GM12892 (cell line): ENCODE results near the gene SPATA32. TPM values are rescaled to one million over a fixed set of nuclear protein-coding genes. Genes with fewer than 3 reads are reported as not detected.
"Not testable (repeated sequence)": the region's sequence is repeated elsewhere in the genome, so short reads cannot be mapped to it uniquely, and the experiment has no call there.

ENCODE experiments used
- DNase-seq: peaks from one replicate; pipeline ENCODE4 v3.0.0; 2011; ENCODE audit not compliant: insufficient read length
- FAIRE-seq: peaks from 2 replicates; lab custom pipeline; 2011; peaks lifted over from hg19 to GRCh38; lab: Jason Lieb, UNC
- POLR2A ChIP-seq: IDR thresholded peaks from 2 replicates; pipeline ENCODE4 v1.6.1; 2011; ENCODE audit warnings: low read depth, low read length, control low read depth
- POLR2AphosphoS5 ChIP-seq: IDR thresholded peaks from 2 replicates; pipeline ENCODE4 v1.6.1; 2011; ENCODE audit warnings: low read depth, low read length, control low read depth
- TAF1 ChIP-seq: IDR thresholded peaks from 2 replicates; pipeline ENCODE4 v1.6.1; 2011; ENCODE audit warnings: low read depth, mild to moderate bottlenecking, control low read depth, low read length, borderline replicate concordance
- polyA plus RNA-seq: library from polyadenylated mRNA; unstranded; fragments of >200 nt; gene quantifications from one replicate; pipeline ENCODE4 v1.2.1, GENCODE V29; 2012; ENCODE audit warnings: missing spikeins, inconsistent platforms; ENCODE audit not compliant: missing spikeins

SPATA32 gene
- 0.74 TPM for polyA plus RNA-seq

DNA sequence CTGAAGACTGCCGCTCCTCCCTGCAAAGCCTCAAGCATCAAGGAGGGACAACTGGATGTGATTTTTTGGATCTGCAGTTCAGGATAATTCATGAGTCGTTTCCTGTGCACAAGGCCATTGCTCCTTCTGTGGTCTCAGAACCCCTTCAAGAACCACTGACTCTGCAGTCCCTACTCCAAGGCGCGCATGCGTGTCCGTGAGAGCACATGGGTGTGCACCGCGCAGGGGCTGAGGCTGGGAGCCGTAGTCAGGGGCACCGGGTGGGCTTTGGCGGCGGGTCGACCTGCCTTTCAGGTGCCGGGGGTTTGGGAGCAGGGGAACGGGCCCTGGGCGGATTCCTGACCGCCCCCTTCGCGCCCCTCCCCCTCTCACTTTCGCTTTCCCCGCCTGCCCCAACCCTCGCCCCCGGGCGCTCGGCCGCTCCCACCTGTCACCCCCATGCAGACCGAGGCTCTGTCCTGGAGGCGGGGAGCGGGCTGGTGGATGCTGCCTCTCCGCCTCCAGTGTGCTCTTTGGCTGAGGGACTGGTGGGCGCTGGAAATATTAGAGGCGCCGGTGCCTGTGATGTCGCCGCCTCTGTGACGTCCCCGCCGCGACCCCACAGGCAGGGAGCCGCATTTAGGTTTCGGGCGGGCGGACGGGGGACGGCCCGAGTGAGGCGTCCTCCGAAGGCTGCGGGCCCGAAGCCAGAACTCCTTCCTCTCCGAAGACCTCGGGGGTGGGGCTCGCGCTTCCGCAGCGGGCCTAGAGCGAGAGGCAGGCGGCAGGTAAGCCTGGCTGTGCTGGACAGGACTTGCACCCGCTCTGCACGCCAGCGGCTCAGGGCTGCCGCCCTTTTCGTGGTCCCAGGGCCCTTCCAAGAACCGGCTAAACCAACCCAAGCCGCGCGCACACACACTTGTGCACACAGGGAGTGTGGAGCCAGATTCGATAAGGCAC lies at the start of gene SPATA32:
SPATA32 (minus strand) TSS at position 518 of the 939 bp plus-strand sequence; CDS start at position 440, 78 bp downstream.
- peak; percentile 41 for TF ChIP-seq POLR2A
- TF ChIP-seq POLR2AphosphoS5 = no peak
- FAIRE-seq (peak; percentile 88), DNase-seq (peak; percentile 80)

- DNase-seq = no peak
- FAIRE-seq = no peak
- TF ChIP-seq POLR2A (0 out of 2 replicates have a peak, but pooled peaks have one; percentile 7), TAF1 (no peak), POLR2AphosphoS5 (no peak)
These were observed 49.5 kb upstream of the SPATA32 start for GRCh38 chr17:45311401-45311759.

DNA sequence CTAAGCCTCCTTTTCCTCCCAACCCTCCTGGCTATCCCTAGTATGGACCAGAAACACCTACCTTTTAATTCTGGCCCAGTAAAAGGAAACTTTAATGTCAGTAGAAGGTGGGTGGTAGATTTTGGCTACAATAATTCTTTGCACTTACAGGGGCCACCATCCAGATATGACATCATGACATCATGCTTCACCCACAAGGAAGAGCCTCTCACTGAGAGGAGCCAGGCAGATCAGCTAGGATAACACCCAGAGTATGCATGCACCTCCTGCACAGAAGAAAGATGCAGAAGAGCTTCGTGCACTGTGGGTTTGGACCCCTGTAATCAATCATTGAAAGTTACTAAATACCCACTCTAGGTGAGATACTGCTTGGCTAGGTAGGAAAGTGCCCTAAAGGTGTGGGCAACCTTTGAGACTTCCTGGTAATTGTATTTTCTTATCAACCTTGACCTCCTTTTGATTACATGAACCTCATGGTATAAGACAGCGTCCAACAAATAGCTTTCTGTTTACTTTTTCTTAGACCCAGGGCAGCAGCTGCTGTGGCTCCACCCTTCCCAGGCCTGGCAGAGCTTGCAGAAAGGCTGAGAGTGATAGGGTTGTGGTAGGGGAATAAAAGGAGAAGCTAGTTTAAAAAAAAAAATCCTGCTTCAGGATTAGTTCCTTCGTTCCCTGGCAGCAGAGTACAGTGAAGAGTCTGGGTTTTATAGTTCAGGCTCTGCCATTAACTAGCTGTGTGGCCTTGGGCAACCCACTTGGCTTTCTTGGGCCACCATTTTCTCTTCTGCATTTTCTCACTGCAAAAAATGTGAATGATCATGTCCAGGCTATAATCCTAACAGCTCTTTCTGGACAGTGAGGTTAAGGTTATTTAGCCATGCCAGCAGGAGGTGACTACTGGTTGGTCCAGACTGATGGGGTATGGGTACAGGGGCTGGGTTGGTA lies 48.8 kb upstream of the SPATA32 start:
- FAIRE-seq (no peak), DNase-seq (no peak)
- TF ChIP-seq POLR2A (0 out of 2 replicates have a peak, but pooled peaks have one; percentile 18), TAF1 (no peak), POLR2AphosphoS5 (peak; percentile 32; the same call in 1 of the 2 replicates)

GRCh38 chr17:45309400-45309799 lies 47.5 kb upstream of the SPATA32 start:
- DNase-seq (no peak), FAIRE-seq (no peak)
- TF ChIP-seq POLR2A (0 out of 2 replicates have a peak, but pooled peaks have one; percentile 40), POLR2AphosphoS5 (no peak), TAF1 (no peak)

- DNase-seq = no peak
- no peak for FAIRE-seq
- TF ChIP-seq TAF1 (no peak), POLR2AphosphoS5 (no peak), POLR2A (no peak)
These were observed 46.9 kb upstream of the SPATA32 start for GRCh38 chr17:45308840-45309239.

DNA sequence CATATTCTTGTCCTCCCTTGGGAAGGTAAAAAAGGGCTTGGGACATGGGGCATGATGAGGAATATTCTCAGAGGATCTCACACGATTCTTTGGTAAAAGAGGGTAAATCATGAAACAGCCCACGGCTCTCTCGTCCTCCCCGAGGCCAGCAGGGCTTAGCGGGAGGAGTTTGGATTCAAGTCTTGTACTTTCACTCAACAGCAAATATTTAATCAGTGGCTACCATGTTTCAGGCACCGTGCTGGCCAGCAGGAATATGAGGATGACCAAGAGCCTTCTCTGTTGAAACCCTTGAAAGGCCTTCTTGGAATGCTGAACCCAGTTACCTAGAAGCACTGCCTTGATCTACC lies 46.1 kb upstream of the SPATA32 start:
- FAIRE-seq (no peak), DNase-seq (no peak)
- no peak for TF ChIP-seq POLR2AphosphoS5
- no peak for TF ChIP-seq TAF1
- no peak for TF ChIP-seq POLR2A

DNA sequence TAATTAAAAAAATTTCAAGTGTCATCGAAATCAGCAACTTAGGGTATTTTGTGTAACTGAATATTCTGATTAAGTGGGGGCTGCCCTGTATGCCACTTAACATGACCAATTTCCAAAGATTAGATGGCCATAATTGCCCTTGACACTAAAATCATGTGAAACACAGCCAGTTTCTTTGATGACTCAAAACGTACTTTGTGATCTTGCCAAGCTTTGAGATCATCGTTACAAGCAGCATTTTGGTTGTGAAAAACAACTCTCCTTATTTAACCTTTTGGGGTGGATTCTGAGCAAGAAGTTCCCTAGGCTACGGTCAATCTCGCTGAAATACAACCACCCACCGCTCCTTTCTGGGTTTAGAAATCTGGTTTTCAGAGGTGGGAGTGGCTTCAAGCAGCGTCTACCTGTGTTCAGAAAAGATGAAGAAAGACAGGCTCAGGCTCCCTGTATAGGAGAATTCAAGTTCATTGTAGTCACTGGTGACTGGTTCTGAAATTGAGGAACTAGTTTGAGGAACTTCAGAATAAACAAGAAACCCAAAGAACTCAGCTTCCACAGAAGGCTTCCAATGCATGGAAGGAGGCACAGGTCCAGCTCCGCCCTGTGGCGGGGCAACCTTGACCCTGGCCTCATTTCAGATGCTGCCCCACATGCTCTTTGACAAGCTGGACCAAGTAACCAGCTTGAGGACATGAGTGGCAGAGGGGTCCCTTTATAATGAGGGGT lies 45.6 kb upstream of the SPATA32 start:
- FAIRE-seq (peak; percentile 83), DNase-seq (no peak)
- TF ChIP-seq TAF1 (no peak), POLR2AphosphoS5 (no peak), POLR2A (0 out of 2 replicates have a peak, but pooled peaks have one; percentile 21)

DNA sequence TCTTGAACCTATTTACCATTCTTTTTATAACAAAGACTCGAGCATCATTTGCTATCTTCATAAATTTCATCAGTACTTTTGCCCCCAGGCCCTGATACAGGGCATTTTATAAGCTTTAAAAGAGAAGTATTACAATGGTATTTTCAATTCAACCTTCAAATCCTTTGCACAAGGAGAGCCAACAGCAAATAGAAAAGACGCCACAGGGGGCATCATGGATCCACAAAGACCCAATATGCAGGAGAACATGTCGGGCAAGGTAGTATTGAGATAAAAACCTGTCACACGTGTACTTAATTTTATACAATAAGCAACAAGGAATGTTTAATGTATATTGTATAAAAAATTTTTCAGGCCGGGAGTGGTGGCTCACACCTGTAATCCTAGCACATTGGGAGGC lies 44.7 kb upstream of the SPATA32 start:
- TF ChIP-seq POLR2AphosphoS5 = no peak
- no peak for TF ChIP-seq POLR2A
- no peak for TF ChIP-seq TAF1
- DNase-seq (no peak), FAIRE-seq (no peak)

GRCh38 chr17:45306094-45306493 lies 44.2 kb upstream of the SPATA32 start:
- TF ChIP-seq POLR2AphosphoS5 = no peak
- TF ChIP-seq POLR2A = no peak
- no peak for TF ChIP-seq TAF1
- FAIRE-seq (no peak), DNase-seq (no peak)

DNA sequence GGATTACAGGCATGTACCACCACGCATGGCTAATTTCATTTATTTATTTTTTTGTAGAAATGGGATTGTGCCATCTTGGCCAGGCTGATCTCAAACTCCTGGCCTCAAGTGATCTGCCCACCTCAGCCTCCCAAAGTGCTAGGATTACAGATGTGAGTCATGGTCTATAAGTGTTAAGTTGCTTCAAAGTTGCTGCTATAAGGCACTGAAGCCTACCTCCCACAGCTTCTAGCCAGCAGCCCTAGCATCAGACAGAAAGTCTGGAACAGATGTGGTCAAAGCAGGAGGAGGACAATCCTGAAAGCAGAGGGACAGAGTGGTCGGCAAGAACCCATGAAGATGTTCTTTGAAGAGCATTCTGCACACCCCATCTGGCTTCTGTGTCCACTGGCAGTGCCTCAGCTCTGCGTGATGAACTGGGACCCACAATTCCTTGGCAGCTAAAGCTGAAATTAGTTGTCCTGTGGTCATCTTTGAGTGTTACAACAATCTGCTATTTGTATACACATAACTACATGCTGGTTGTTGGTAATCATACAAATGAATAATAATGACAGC lies 43.7 kb upstream of the SPATA32 start:
- TF ChIP-seq POLR2A = no peak
- TF ChIP-seq POLR2AphosphoS5 = no peak
- TF ChIP-seq TAF1 = no peak
- DNase-seq (no peak), FAIRE-seq (peak; percentile 30)

GRCh38 chr17:45302649-45303173 lies 40.8 kb upstream of the SPATA32 start:
- TF ChIP-seq POLR2AphosphoS5 = peak; percentile 64; the same call in 1 of the 2 replicates
- TF ChIP-seq POLR2A = peak; percentile 50; the same call in 1 of the 2 replicates
- TF ChIP-seq TAF1 = peak; percentile 14; the same call in 1 of the 2 replicates
- peak; percentile 96 for FAIRE-seq
- DNase-seq = no peak

DNA sequence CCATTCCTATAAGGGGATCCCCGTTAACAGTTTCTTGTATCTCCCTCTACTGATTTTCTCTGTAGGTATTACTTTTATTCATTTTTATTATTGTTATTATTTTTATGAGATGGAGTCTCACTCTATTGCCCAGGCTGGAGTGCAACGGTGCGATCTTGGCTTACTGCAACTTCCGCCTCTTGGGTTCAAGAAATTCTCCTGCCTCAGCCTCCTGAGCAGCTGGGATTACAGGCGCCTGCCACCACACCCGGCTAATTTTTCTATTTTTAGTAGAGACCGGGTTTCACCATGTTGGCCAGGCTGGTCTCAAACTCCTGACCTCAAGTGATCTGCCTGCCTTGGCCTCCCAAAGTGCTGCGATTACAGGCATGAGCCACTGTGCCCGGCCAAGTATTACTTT lies 40.3 kb upstream of the SPATA32 start:
- not testable (repeated sequence) for FAIRE-seq, DNase-seq
